Fibroblast of villous mesenchyme (primary cell): Measurements from ENCODE around the gene SPATA21. TPM values are rescaled to one million over a fixed set of nuclear protein-coding genes. Genes with fewer than 3 reads are reported as not detected.
A peak's percentile ranks its signal among the peaks of the same experiment; 100 is the strongest.

ENCODE experiments used
- DNase-seq: peaks from one replicate; pipeline ENCODE4 v3.0.0-alpha.2; 2010; ENCODE audit warnings: low read depth
- H3K4me3 ChIP-seq: 2 replicates; pipeline ENCODE4 v1.5.1; 2011; ENCODE audit warnings: low read depth, mild to moderate bottlenecking, low read length
- CTCF ChIP-seq: IDR thresholded peaks from 2 replicates; pipeline ENCODE4 v1.5.1; 2012; ENCODE audit warnings: low read depth, mild to moderate bottlenecking, low read length; ENCODE audit not compliant: insufficient read depth
- total RNA-seq: library from RNA; depleted of rRNA; stranded (reverse); fragments of >200 nt; gene quantifications from 2 replicates; pipeline ENCODE4 v1.2.3, GENCODE V29; 2012

SPATA21 gene
- total RNA-seq, 1 donor = under 0.01 TPM

GRCh38 chr1:16440470-16441281 lies 3.5 kb upstream of the SPATA21 start, which contains the start of gene NECAP2:
Gene NECAP2 (plus strand): TSS chr1:16440724. CDS start chr1:16440762, 38 bp downstream.
- peak; percentile 48 for TF ChIP-seq CTCF
- DNase-seq = peak; percentile 91
- peak within 1 kb of the TSS; percentile 95 for H3K4me3 ChIP-seq

- H3K4me3 ChIP-seq = peak overlapping the region; percentile 95
- TF ChIP-seq CTCF = no peak
- DNase-seq = no peak
These were observed 2.9 kb upstream of the SPATA21 start for GRCh38 chr1:16440131-16440469.

- no peak for DNase-seq
- TF ChIP-seq CTCF = no peak
- H3K4me3 ChIP-seq = no peak overlapping the region
These were observed 1.7 kb upstream of the SPATA21 start for GRCh38 chr1:16438924-16439323.

GRCh38 chr1:16438516-16438915 lies 1.3 kb upstream of the SPATA21 start:
- no peak for TF ChIP-seq CTCF
- no peak overlapping the region for H3K4me3 ChIP-seq
- DNase-seq = no peak

- no peak for TF ChIP-seq CTCF
- H3K4me3 ChIP-seq = no peak overlapping the region
- DNase-seq = no peak
These were observed 2.7 kb downstream of the SPATA21 start for GRCh38 chr1:16434501-16434900.

- no peak for DNase-seq
- no peak for TF ChIP-seq CTCF
These were observed 3.2 kb downstream of the SPATA21 start for GRCh38 chr1:16434007-16434406.

GRCh38 chr1:16433030-16433429 lies 4.2 kb downstream of the SPATA21 start:
- DNase-seq = no peak
- H3K4me3 ChIP-seq = no peak overlapping the region
- TF ChIP-seq CTCF = no peak

More at GRCh38 chr1:16434007-16434406, 3.2 kb downstream of the SPATA21 start:
- no peak overlapping the region for H3K4me3 ChIP-seq
